Body of pancreas (tissue), 4 donors: Measurements from ENCODE around the gene ARHGAP6.
A peak's percentile ranks its signal among the peaks of the same experiment; 100 is the strongest.

ENCODE experiments used
- POLR2A ChIP-seq, 3 donors: fragments of 450-650 bp; IDR thresholded peaks; one replicate each; pipeline ENCODE4 v1.6.1; 2016; ENCODE audit warnings: antibody characterized with exemption in 3 of 3, mild to moderate bottlenecking in 2 of 3
- TF ChIP-seq, protein P1 (sequence below), 7 experiments: fragments of 450-650 bp in 4 of 7; fragments of 200-600 bp in 3 of 7; sonication (generic) in 3 of 7; IDR thresholded peaks; one replicate each; pipeline ENCODE4 v1.5.1; 2016 to 2019; ENCODE audit warnings: antibody characterized with exemption in 7 of 7

DNA sequence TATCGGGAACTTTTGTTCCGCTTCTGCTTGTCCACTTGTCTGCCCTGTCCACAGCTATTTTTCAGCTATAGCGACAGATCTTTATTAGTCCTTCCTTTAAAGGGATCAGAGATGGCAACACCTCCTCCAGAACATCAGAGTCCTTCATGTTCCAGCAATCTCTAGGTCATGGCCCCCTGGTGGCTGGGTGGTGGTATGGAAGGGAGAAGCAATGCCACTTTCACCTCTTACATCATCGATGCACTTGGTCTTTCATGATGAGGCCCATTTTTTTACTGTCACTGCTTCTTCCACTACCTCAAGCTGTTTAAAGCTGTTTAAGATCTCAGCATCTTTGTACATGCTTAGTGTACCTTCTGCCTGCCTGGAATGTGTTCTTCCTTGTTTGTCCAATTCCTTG lies 106.7 kb downstream of the ARHGAP6 start:
- TF ChIP-seq, protein P1, sequence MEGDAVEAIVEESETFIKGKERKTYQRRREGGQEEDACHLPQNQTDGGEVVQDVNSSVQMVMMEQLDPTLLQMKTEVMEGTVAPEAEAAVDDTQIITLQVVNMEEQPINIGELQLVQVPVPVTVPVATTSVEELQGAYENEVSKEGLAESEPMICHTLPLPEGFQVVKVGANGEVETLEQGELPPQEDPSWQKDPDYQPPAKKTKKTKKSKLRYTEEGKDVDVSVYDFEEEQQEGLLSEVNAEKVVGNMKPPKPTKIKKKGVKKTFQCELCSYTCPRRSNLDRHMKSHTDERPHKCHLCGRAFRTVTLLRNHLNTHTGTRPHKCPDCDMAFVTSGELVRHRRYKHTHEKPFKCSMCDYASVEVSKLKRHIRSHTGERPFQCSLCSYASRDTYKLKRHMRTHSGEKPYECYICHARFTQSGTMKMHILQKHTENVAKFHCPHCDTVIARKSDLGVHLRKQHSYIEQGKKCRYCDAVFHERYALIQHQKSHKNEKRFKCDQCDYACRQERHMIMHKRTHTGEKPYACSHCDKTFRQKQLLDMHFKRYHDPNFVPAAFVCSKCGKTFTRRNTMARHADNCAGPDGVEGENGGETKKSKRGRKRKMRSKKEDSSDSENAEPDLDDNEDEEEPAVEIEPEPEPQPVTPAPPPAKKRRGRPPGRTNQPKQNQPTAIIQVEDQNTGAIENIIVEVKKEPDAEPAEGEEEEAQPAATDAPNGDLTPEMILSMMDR (IDR thresholded peaks at IDR 0.05): peak in 3 of 7 experiments; percentile 6
- TF ChIP-seq POLR2A (IDR thresholded peaks at IDR 0.05): no peak
